HG03066 (cell line): ENCODE measurements around the gene MKNK1.

Experiments used
- ATAC-seq: cut with Tn5 transposase; IDR thresholded peaks from one replicate; pipeline ENCODE4 v1.9.1; 2021; ENCODE audit warnings: low read depth; ENCODE audit not compliant: unreplicated experiment

MKNK1 gene

DNA sequence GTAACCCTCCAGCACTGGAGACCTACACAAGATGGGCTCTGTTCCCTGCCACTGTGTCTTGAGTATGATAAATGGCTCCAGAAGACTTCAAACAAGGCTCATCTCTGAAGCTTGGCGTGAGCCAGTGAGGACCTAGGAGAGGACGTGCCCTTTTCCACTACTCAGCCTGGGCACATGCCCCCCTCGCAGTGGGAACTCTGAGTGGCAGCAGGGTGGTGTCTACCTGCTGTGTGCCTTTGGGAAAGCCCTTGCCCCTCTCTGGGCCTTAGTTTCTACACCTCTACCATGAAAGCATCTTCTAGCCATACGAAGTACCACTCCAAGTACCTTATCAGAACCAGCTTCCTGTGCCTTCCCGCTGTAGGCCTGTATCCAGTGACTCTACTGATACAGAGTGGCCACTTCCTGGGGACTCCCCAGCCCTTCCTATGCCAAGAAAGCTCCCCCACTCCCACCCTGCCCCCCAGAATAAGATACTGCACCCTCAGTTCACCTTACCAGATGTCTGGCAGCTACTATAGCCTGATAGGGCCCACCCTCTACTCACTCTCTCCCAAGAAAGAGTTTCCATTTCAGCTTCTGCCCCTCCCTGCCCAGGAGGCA, 15.7 kb upstream of the MKNK1 start:
- ATAC-seq, result no peak

- no peak for ATAC-seq
These were observed 14.8 kb upstream of the MKNK1 start for GRCh38 chr1:46618754-46619415.

GRCh38 chr1:46617833-46618232, 13.8 kb upstream of the MKNK1 start:
- ATAC-seq, result no peak

GRCh38 chr1:46617108-46617800, 13.2 kb upstream of the MKNK1 start:
- ATAC-seq, result no peak

- peak; percentile 59 for ATAC-seq
These were observed 12.4 kb upstream of the MKNK1 start, which contains the start of gene MOB3C for GRCh38 chr1:46616277-46617107. TSS of gene MOB3C (minus strand) at chr1:46616811. CDS start at chr1:46613321, 3,490 bp downstream.

DNA sequence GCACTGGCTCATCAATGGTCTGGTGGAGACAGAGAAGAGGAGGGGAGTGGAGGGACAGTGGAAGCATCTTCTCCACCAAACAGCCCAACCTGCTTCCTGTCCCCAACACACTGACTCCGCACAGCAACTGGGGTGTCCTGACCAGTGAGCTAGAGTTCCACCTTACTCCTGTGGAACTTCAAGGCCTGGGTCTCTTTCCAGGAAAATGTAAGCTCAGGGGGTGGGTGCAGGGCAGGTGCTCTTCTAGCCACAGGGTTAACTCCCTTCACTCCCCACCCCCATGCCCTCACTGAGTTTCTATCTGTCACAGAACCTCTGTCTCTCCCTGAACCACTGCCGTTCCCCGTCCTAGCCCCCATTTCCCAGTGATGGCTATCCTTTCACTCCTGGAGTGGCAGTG, 11.7 kb upstream of the MKNK1 start:
- peak; percentile 8 for ATAC-seq

DNA sequence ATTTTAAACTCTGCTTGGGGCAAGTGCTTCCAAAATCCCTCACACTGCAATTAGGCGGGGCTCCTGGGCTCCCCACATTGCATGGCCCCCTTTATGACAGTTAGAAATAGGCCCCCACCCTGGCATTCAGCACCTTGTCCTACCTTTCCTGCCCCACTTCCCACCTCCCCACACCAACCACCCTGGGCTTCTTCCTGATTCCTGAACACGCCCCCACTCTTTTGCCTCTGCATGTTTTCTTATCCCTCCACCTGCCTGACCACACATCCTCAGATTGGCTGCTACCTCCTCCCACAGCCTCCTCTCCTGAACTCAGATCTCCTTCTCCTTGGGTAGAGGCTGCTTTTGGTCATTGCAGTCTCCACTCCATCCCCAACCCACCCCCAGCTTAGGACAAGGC, 11.0 kb upstream of the MKNK1 start:
- no peak for ATAC-seq

DNA sequence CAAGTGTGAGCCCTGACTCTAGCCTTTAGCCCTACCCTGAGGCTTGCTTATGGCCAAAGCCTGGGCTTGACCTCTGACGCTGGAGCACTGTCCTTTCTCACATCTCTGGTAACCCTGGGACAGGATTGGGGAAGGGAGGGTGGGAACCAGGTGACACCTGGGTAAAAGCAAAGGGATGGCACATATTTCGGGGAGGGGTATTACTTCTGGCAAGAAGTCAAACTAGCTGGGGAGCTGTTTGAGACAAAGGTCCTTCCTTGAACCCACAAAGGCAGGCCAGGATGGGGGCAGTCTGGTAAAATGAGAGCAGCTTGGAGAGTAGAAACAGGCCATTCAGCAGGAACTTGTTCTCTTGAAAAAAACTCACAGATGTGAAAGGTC, 10.5 kb upstream of the MKNK1 start:
- no peak for ATAC-seq

DNA sequence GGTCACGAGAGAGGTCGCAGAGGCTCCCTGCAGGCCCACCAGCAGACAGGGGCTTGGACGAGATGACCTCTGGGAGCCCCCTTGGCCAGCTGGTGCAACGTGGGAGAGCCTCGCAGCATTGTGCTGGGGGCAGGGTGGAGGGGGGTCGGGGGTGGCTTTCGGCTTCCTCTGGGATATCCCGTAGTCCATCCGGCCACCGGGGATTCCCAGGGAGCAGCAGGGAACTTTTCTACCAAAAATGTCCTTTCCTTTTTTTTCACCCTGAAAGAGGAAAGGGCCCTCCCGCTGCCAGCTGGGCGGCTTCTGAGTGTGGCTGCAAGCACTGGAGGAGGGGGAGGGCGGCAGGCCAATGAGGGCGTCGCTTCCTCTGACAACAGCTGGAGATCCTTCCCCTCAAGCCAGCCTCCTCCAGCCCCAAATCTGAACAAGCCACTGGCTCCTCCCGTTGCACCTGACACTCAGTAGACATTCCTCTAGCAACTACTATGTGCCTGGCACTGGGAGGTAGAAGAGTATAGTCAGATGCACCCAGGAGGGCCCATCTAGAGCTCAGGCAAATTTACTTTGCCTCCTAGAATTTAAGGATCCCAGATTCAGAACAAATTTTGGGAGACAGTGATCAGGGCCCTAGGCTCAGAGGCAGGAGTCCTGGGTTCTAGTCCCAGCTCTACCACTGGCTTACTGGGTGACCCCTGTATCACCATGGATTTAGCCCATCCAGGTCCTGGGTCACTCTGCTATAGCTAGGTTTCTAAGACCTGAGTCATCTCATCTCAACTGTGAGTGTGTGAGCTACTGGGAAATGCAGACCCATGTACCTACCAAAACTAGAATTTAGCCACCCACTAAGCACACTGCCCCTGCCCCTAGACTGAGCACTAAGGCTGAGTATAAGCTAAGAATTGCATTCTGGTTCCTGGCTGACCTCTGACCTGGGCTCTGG, 9.9 kb upstream of the MKNK1 start:
- peak; percentile 61 for ATAC-seq

DNA sequence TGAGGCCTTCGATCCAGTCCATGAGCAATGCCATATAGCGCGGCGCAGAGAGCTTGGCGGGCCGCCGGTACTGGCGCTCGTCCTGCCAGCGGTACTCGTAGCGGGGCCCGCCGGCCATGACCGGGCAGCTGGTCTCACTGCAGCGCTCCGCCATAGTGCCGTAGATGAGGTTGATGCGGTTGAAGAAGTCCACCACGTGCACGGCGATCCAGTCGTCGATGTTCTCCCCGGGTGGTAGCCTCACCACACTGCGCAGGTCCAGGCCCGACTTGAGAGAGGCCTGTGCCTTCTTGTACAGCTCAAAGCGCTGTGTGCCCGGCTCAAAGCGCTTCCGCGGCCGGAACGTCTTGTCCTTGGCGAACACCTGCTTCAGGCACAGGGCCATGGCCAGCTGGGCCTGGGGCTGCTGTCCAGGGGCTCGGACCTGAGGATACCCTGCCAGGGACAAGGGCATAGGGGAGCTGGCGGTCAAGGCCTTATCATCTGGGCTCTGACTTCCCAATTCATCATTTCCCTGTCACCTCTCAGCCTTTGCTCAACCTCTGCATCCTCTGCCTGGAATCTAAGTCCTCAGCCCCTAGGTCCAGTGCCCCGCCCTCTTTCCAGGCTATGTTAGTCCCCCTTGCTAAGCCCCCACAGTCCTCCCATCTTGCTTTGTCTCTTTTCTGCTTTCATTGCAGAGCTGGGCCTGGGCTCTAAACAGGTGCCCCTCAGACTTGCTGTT, 9.0 kb upstream of the MKNK1 start:
- no peak for ATAC-seq

- no peak for ATAC-seq
These were observed 7.7 kb upstream of the MKNK1 start for GRCh38 chr1:46611691-46612221.

GRCh38 chr1:46607345-46608130, 3.5 kb upstream of the MKNK1 start:
- ATAC-seq, result no peak

DNA sequence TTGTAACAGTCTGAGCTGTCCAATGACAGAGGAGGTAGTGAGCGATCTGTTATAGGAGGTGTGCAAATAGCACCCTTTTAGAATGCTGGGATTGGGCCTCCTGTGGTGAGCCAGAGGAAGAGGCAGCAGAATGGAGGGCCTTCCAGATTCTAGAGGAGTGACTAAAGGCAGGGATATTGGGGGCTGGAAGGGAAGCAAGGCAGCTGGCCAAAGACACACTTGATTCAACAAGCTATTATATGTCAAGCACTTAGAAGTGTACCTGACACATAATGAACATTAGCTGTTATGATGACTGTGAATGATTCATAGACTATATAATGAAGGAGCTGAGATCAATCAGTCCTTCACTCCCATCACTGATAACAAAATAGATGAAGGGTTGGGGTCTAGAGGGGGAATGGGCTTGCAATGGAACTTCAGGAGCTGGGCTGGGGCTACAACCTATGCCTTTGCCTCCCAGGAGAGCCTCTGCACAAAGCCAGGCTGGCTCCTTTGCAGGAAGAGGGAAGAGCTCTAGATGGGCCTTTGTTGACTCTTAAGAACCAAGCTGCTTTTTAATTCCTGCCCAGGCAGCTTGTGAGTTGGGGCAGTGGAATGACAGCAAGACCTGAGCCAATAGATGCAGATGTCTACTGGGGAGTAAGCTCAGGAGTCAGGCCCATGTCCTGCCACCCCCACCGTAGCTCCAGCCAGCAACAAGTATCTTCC, 2.3 kb upstream of the MKNK1 start:
- no peak for ATAC-seq

DNA sequence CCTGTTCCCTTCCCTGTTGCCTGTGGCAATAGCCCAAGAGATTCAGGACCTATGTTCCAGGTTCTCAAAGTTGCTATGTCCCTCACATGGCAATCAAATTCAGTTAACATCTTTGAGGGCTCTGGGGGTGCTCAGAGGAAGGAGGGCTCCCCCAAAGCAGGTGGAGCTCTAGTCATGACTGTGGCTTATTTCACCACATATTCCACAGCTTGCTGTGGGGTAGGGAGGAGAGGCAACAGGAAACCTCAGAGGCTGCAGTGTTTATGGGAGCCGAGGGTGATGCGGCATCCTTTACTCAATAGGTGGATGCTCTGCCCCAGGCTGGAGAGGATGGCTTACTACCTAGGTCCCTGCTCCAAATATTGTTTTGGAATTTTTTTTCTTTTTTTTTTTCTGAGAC, 1.2 kb upstream of the MKNK1 start:
- ATAC-seq, result no peak

- peak; percentile 8 for ATAC-seq
These were observed 599 bp downstream of the MKNK1 start for GRCh38 chr1:46603481-46603857.

DNA sequence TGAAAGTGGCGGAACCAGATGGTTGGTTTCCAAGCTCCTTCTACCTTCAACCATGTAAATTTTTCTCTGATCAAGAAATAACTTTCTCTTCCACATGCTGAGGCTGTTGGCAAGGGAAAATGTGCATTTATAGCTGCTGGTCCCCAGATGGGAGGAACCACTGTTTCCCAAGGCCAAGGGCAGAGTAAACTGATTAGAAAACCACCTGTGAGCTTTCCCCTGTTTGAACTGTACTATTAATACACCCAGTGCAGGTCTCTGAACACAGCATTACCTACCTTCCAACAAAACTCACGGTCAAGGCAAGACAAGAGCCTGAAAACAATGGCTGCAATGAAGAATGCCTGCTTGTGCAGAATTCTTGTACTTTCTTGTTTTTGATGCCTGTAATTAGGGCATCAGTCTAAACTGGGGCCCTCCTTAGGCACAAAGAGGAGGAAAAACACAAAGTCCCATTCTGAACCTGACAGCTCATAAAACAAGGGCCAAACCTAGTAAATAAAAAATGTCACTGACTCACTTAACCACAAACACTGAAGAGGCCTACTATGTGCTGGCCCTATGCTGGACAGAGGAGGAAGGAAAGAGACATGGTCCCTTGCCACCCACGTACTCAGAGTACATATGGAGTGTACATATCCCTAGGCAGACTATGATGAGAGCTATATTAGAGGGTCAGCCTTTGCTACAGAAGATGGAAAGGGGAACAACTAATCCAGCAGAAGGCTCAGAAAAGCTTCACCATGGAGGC, 2.6 kb downstream of the MKNK1 start:
- no peak for ATAC-seq
